Subcutaneous abdominal adipose tissue (tissue), 5 donors: ENCODE measurements around the gene MFNG.

Source experiments
- H3K27ac ChIP-seq: one replicate; pipeline ENCODE4 v1.7.0; 2013; ENCODE audit warnings: low read depth, mild to moderate bottlenecking, inconsistent platforms, low read length, moderate library complexity
- H3K27me3 ChIP-seq, 5 donors: one replicate each; pipeline ENCODE4 v1.7.0; 2013; ENCODE audit warnings: low read length in 5 of 5, inconsistent platforms in 1 of 5; ENCODE audit not compliant: control insufficient read depth in 5 of 5, insufficient read depth in 4 of 5
- H3K36me3 ChIP-seq, 5 donors: one replicate each; pipeline ENCODE4 v1.7.0; 2013; ENCODE audit warnings: low read length in 5 of 5; ENCODE audit not compliant: control insufficient read depth in 5 of 5, insufficient read depth in 5 of 5
- H3K4me1 ChIP-seq, 5 donors: one replicate each; pipeline ENCODE4 v1.7.0; 2013; ENCODE audit warnings: low read length in 5 of 5, mild to moderate bottlenecking in 3 of 5, moderate library complexity in 1 of 5; ENCODE audit not compliant: control insufficient read depth in 5 of 5, insufficient read depth in 5 of 5
- H3K4me3 ChIP-seq, 5 donors: one replicate each; pipeline ENCODE4 v1.7.0; 2013; ENCODE audit warnings: low read length in 5 of 5, low read depth in 1 of 5
- H3K9ac ChIP-seq, 5 donors: one replicate each; pipeline ENCODE4 v1.7.0; 2013; ENCODE audit warnings: low read length in 5 of 5, mild to moderate bottlenecking in 4 of 5, moderate library complexity in 3 of 5
- H3K9me3 ChIP-seq, 5 donors: one replicate each; pipeline ENCODE4 v1.7.0; 2013; ENCODE audit warnings: low read length in 5 of 5; ENCODE audit not compliant: control insufficient read depth in 5 of 5
- donor health status: healthy.
- donor health status: healthy.
- donor health status: healthy.
- donor health status: healthy.
- donor health status: healthy.

MFNG gene

GRCh38 chr22:37487129-37487528 lies 945 bp upstream of the MFNG start:
- peaks cover 0 to 52% (median 36%) of the 10 kb centered on the region in 5 donors for H3K4me1 ChIP-seq
- no peaks in the 10 kb centered on the region for H3K9me3 ChIP-seq
- no peak overlapping the region for H3K9ac ChIP-seq
- no peak overlapping the region for H3K4me3 ChIP-seq
- H3K36me3 ChIP-seq = peaks cover 0 to 19% (median 5%) of the 10 kb centered on the region in 5 donors
- peaks cover 0 to 40% (median 16%) of the 10 kb centered on the region in 5 donors for H3K27me3 ChIP-seq
- H3K27ac ChIP-seq = no peak overlapping the region

- Histone ChIP-seq H3K27ac (peak overlapping the region; percentile 70), H3K4me3 (peak overlapping the region; percentile 40 to 67 (median 63)), H3K4me1 (peaks cover 0 to 52% (median 36%) of the 10 kb centered on the region in 5 donors), H3K27me3 (peaks cover 6 to 41% (median 24%) of the 10 kb centered on the region in 5 donors), H3K9me3 (no peaks in the 10 kb centered on the region), H3K9ac (peak overlapping the region in 3 of 5 donors; percentile 63 to 78 (median 71)), H3K36me3 (peaks cover 0 to 12% (median under 1%) of the 10 kb centered on the region in 5 donors)
These were observed 575 bp downstream of the MFNG start for GRCh38 chr22:37485395-37486223.

- peaks cover 0 to 52% (median 36%) of the 10 kb centered on the region in 5 donors for H3K4me1 ChIP-seq
- H3K27ac ChIP-seq = peak overlapping the region; percentile 70
- peak overlapping the region; percentile 40 to 67 (median 63) for H3K4me3 ChIP-seq
- H3K27me3 ChIP-seq = peaks cover 6 to 44% (median 27%) of the 10 kb centered on the region in 5 donors
- no peaks in the 10 kb centered on the region for H3K9me3 ChIP-seq
- peak overlapping the region in 4 of 5 donors; percentile 48 to 78 (median 67) for H3K9ac ChIP-seq
- peaks cover 0 to 8% (median 0%) of the 10 kb centered on the region in 5 donors for H3K36me3 ChIP-seq
These were observed 1.4 kb downstream of the MFNG start for GRCh38 chr22:37484480-37485394.

GRCh38 chr22:37483050-37483449 lies 3.1 kb downstream of the MFNG start:
- H3K4me1 ChIP-seq = peaks cover 0 to 52% (median 36%) of the 10 kb centered on the region in 5 donors
- no peaks in the 10 kb centered on the region for H3K9me3 ChIP-seq
- no peak overlapping the region for H3K4me3 ChIP-seq
- H3K27ac ChIP-seq = no peak overlapping the region
- peaks cover 0 to 22% (median 6%) of the 10 kb centered on the region in 5 donors for H3K36me3 ChIP-seq
- H3K9ac ChIP-seq = no peak overlapping the region
- peaks cover 9 to 44% (median 28%) of the 10 kb centered on the region in 5 donors for H3K27me3 ChIP-seq

- Histone ChIP-seq H3K4me1 (peaks cover 0 to 49% (median 34%) of the 10 kb centered on the region in 5 donors), H3K36me3 (peaks cover 0 to 29% (median 10%) of the 10 kb centered on the region in 5 donors), H3K27me3 (peaks cover 9 to 44% (median 28%) of the 10 kb centered on the region in 5 donors), H3K27ac (no peak overlapping the region), H3K9ac (no peak overlapping the region), H3K9me3 (no peaks in the 10 kb centered on the region), H3K4me3 (no peak overlapping the region)
These were observed 3.9 kb downstream of the MFNG start for GRCh38 chr22:37482244-37482643.

- Histone ChIP-seq H3K4me1 (peaks cover 0 to 41% (median 26%) of the 10 kb centered on the region in 5 donors), H3K27ac (no peak overlapping the region), H3K9ac (no peak overlapping the region), H3K27me3 (peaks cover 9 to 47% (median 28%) of the 10 kb centered on the region in 5 donors), H3K4me3 (no peak overlapping the region), H3K9me3 (no peaks in the 10 kb centered on the region), H3K36me3 (peaks cover 0 to 37% (median 10%) of the 10 kb centered on the region in 5 donors)
These were observed 4.8 kb downstream of the MFNG start for GRCh38 chr22:37481347-37481907.

- peaks cover 0 to 34% (median 20%) of the 10 kb centered on the region in 5 donors for H3K4me1 ChIP-seq
- no peak overlapping the region for H3K4me3 ChIP-seq
- H3K9ac ChIP-seq = no peak overlapping the region
- no peaks in the 10 kb centered on the region for H3K9me3 ChIP-seq
- H3K36me3 ChIP-seq = peaks cover 0 to 45% (median 17%) of the 10 kb centered on the region in 5 donors
- H3K27me3 ChIP-seq = peaks cover 9 to 44% (median 23%) of the 10 kb centered on the region in 5 donors
- no peak overlapping the region for H3K27ac ChIP-seq
These were observed 5.5 kb downstream of the MFNG start for GRCh38 chr22:37480387-37481346.

GRCh38 chr22:37479196-37479595 lies 7.0 kb downstream of the MFNG start:
- H3K4me3 ChIP-seq = no peak overlapping the region

More at GRCh38 chr22:37479196-37479595, 7.0 kb downstream of the MFNG start:
- H3K27me3 ChIP-seq = peaks cover 9 to 38% (median 16%) of the 10 kb centered on the region in 5 donors
- no peak overlapping the region for H3K27ac ChIP-seq
- H3K4me1 ChIP-seq = peaks cover 0 to 19% (median 13%) of the 10 kb centered on the region in 5 donors
- no peak overlapping the region for H3K9ac ChIP-seq
- H3K9me3 ChIP-seq = no peaks in the 10 kb centered on the region
- peaks cover 0 to 54% (median 23%) of the 10 kb centered on the region in 5 donors for H3K36me3 ChIP-seq
